ENCODE measurements around the gene NUBP2.

NUBP2 gene

GRCh38 chr16:1759511-1759910, 23.2 kb upstream of the NUBP2 start:
- no peak for DNase-seq

GRCh38 chr16:1760911-1761310, 21.8 kb upstream of the NUBP2 start:
- DNase-seq, result no peak

- no peak for DNase-seq
Observed at GRCh38 chr16:1761751-1762150, 21.0 kb upstream of the NUBP2 start.

GRCh38 chr16:1762196-1762878, 20.4 kb upstream of the NUBP2 start:
- no peak for DNase-seq

- no peak for DNase-seq
Observed at GRCh38 chr16:1762879-1763520, 19.8 kb upstream of the NUBP2 start.

DNA sequence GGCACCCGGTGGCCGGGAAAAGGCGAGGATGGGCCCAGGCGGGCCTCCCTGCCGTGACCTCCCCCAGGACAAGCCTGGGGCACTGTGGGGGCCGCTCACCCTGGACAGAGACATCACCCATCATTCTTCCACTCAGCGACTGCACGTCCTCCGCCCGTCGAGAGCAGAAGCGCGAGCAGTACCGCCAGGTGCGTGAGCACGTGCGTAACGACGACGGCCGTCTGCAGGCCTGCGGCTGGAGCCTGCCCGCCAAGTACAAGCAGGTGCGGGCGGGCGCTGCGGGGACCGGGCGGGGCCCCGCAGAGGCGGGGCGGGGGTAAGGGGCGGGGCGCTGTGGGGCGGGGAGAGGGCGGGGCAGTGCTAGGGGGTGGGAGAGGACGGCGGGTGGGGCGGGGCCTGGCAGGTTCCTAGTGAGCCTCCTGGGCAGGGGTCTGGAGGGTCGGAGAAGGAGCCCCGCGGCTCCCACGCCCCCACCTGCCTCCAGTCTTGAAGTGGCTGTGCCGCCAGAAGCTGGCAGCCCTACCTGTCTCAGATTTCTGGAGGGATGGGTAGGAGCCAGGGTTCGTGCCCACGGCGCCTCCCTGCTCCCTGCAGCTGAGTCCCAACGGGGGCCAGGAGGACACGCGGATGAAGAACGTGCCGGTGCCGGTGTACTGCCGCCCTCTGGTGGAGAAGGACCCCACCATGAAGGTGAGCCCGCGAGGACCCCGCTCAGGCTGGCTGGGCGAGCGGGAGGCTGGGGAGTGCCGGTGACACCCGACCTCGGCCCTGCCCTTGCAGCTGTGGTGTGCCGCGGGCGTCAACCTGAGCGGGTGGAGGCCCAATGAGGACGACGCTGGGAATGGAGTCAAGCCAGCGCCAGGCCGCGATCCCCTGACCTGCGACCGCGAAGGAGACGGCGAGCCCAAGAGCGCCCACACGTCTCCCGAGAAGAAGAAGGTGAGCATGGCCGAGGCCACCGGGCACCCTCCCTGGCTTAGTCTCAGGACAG, 18.9 kb upstream of the NUBP2 start:
- DNase-seq, result no peak

DNA sequence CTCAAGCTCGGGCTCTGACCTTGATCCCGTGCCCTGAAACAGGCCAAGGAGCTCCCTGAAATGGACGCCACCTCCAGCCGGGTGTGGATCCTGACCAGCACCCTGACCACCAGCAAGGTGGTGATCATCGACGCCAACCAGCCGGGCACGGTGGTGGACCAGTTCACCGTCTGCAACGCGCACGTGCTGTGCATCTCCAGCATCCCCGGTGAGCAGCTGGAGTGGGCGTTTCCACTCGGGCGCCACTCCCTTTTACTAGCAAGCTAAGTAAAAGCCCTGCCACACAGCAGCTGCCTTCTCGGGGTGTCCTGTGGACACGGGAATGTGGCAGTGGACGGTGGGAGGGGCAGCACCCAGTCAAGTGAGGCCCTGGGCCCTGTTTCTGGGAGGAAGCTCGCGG, 17.8 kb upstream of the NUBP2 start:
- no peak for DNase-seq

DNA sequence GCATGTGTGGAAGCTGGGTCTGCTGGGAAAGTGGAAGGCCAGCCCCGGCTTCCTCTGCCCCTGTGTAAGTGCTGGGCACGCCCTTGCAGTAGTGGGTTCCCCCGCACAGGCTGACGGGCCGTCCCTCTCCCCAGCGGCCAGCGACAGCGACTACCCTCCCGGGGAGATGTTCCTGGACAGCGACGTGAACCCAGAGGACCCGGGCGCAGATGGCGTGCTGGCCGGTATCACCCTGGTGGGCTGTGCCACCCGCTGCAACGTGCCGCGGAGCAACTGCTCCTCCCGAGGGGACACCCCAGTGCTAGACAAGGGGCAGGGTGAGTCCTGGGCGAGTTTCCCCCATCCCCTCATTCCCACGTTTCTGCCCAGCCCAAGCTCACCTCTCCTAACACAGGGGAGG, 16.9 kb upstream of the NUBP2 start:
- DNase-seq, result no peak

DNA sequence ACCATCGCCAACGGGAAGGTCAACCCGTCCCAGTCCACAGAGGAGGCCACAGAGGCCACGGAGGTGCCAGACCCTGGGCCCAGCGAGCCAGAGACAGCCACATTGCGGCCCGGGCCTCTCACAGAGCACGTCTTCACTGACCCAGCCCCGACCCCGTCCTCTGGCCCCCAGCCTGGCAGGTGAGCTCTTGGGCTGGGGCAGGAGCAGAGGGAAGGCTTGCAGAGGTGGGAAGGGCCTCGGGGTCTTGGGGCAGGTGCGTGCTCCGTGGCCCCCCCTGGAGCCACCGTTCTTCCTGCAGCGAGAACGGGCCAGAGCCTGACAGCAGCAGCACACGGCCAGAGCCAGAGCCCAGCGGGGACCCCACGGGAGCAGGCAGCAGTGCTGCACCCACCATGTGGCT, 16.5 kb upstream of the NUBP2 start:
- no peak for DNase-seq

GRCh38 chr16:1766701-1767100, 16.1 kb upstream of the NUBP2 start:
- no peak for DNase-seq

- no peak for DNase-seq
Observed at GRCh38 chr16:1767116-1767994, 15.4 kb upstream of the NUBP2 start.

- no peak for DNase-seq
Observed at GRCh38 chr16:1768061-1768766, 14.5 kb upstream of the NUBP2 start.

DNA sequence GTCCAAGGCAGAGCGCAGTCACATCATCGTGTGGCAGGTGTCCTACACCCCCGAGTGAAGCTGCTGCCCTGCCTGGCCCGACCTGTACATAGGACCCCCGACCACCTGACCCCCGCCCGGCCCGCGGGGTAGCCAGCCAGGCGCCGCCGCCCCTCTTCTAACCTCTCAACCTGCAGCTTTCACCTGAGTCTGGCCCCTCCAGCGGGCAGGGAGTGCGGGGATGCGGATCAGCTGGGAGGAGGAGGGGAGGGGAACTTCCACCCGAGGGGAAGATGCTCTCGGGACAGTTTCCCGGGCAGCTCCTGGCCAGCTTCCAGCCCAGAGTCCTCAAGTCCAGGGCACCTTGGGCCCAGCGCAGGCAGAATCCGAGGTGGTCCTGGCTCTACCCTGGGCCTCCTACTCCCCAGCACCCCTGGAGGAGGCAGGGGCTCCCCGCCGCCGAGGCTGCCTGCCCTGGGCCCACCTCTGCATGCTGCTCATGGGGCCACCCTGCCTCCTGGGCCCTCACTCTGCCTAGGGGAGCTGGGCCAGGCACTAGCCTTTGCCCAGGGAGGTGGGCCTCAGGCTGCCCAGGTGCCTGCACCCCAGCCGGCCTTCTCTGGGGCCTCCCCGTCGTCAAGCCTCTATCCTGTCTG, 13.9 kb upstream of the NUBP2 start:
- no peak for DNase-seq

DNA sequence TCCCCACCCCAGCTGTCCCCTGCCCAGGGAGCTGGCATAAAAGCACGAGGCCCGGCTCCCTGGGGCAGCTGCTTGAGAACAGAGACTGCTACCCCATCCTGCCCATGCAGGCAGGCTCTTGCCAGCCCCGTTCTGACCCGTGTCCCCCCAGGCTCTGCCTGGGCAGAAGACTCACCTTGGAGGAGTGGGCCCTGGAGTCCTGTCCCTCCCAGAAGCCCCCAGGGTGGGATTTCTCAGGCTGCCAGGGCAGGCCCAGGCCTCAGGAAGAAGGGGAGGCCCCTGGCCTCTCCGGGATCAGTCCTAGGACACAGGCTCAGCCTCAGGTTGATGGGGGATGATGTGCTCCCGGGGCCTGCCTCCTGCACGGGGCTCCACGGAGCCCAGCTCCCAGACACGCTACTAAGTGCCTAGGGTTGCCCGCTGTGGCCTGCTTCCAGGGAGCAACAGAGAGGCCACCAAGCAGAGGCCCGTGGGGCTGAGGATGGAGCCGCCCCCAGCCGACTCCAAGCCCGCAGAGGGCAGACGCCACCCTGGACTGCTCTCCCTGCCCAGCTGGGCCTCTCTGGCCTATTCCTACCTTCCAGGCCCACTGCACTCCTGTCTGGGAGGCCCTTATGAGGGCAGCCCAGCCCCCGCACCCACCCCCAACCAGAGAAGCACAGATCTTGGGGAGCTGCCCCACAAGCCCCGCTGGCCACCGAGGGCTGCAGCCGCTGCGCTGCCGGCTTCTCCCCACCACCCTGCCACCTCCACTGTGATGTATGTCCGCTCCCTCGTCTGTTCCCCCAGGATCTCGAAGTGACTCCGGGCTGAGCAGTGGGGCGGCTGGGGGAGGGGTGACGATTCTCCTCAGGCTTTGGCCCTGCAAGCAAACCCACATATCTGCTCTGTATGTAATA, 13.1 kb upstream of the NUBP2 start:
- DNase-seq, result no peak

DNA sequence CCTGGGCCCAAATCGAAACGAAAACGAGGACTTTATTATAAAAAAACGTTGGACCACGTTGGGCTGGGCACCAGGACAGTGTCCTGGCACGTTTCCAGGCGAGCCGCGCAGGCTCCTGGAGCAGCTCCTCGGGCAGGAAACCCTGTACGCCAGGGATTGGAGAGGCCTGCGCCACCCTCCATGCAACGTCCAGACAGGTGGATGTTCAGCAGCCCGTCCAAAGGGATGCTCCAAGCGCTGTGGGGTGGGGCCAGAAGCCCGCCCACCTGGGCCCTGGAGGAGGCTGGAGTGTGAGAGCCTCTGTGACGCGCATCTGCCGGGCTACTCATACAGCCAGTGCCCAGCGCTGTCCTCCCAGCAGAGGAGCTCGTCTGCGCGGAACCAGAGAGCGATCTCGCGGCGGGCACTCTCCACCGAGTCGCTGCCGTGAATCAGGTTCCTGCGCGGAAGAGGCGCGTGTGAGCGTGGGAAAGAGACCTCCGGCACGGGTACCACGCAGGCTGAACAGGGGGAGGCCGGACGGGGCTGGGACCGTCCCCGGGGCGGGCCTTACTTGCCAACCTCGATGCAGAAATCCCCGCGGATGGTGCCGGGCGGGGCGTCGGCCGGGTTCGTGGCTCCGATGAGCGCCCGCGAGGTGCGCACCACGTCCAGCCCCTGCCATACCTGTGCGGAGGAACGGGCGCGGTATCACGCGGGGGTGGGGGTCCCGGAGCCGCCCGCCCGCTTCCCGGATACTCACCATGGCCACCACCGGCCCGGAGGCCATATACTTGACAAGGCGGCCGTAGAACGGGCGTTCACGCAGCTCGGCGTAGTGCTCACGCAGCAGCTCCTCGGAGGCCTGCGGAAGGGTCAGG, 12.2 kb upstream of the NUBP2 start:
- DNase-seq, result peak; percentile 6 to 50 (median 26)

GRCh38 chr16:1771188-1771863, 11.4 kb upstream of the NUBP2 start, which contains the start of gene NME3:
NME3 (minus strand) TSS chr16:1771543; CDS start chr16:1771534, 9 bp downstream.
- DNase-seq, result peak; percentile 73 to 91 (median 82)

GRCh38 chr16:1771864-1772361, 10.8 kb upstream of the NUBP2 start:
- DNase-seq, result peak in 1 of 4 experiments; percentile 8

DNA sequence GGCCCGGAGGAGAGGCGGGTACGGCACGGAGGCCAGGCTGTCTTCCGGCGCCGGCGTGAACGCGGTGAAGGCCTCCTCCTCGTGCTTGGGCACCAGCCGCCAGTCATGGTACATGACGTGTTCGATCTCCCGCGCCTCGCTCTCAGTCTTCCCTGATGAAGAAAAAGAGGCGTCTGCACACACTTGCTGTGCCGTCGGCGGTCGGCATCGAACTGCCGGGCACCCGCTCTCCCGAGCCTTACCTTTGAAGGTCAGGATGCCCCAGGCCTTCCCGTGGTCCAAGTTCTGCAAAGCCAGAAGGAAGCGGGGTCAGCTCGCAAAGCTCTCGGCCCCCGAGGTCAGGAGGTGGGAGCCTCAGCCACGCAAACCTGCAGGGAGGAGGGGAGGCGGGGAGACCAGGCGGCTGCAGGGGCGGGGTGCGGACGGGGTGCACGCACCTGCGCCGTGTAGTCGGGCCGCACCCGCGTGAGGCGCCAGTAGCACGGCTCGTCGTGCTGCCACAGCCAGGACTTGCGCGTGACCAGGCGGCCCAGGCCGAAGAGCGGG, 10.3 kb upstream of the NUBP2 start, which contains the start of gene EME2:
TSS of gene EME2 (plus strand) at position 449 of the 546 bp plus-strand sequence. CDS start 418 bp downstream, outside the sequence.
- DNase-seq, result peak; percentile 1 to 61 (median 42)
